Mesothelial cell of epicardium (in vitro differentiated cells): ENCODE results near the gene ADGRL3. TPM values are rescaled to one million over a fixed set of nuclear protein-coding genes. Genes with fewer than 3 reads are reported as not detected.

Source experiments
- DNase-seq, 2 experiments: peaks; one replicate each; pipeline ENCODE4 v3.0.0; 2021; ENCODE audit warnings: low spot score in 2 of 2; ENCODE audit not compliant: unreplicated experiment in 2 of 2
- H3K27ac Mint-ChIP-seq: 2 replicates; pipeline ENCODE4 v1.8.0; 2021; ENCODE audit warnings: mixed read lengths
- H3K27me3 Mint-ChIP-seq: 2 replicates; pipeline ENCODE4 v1.8.0; 2021; ENCODE audit warnings: low read depth, mixed read lengths
- H3K36me3 Mint-ChIP-seq: 2 replicates; pipeline ENCODE4 v1.8.0; 2021; ENCODE audit warnings: mixed read lengths
- H3K4me1 Mint-ChIP-seq: 2 replicates; pipeline ENCODE4 v1.8.0; 2021; ENCODE audit warnings: mixed read lengths
- H3K4me3 Mint-ChIP-seq: 2 replicates; pipeline ENCODE4 v1.8.0; 2021; ENCODE audit warnings: mild to moderate bottlenecking, moderate library complexity, mixed read lengths
- H3K9me3 Mint-ChIP-seq: 2 replicates; pipeline ENCODE4 v1.8.0; 2021; ENCODE audit warnings: mixed read lengths
- CTCF ChIP-seq: fragments of 200-600 bp; sonication (generic); IDR thresholded peaks from one replicate; pipeline ENCODE4 v1.5.0; 2021; ENCODE audit warnings: antibody characterized with exemption; ENCODE audit not compliant: unreplicated experiment
- total RNA-seq: library from RNA; stranded (reverse); gene quantifications from 3 replicates; pipeline ENCODE4 v1.2.1, GENCODE V29; 2021

The ADGRL3 gene
- total RNA-seq, 1 donor from 2014 or later = 68.3 TPM

GRCh38 chr4:61473306-61473705 lies 273.2 kb downstream of the ADGRL3 start:
- H3K4me1 Mint-ChIP-seq = peaks cover 39% of the 10 kb centered on the region
- peaks cover 2% of the 10 kb centered on the region for H3K36me3 Mint-ChIP-seq
- H3K27me3 Mint-ChIP-seq = no peaks in the 10 kb centered on the region
- peaks cover 7% of the 10 kb centered on the region for H3K9me3 Mint-ChIP-seq
- TF ChIP-seq CTCF = no peak
- H3K27ac Mint-ChIP-seq = no peak overlapping the region
- no peak overlapping the region for H3K4me3 Mint-ChIP-seq
- no peak for DNase-seq

GRCh38 chr4:61478340-61478739 lies 278.2 kb downstream of the ADGRL3 start:
- Mint-ChIP-seq H3K4me1 (peaks cover 39% of the 10 kb centered on the region), H3K27me3 (no peaks in the 10 kb centered on the region), H3K9me3 (no peaks in the 10 kb centered on the region), H3K27ac (no peak overlapping the region), H3K36me3 (no peaks in the 10 kb centered on the region), H3K4me3 (no peak overlapping the region)
- no peak for TF ChIP-seq CTCF
- DNase-seq = no peak

- peaks cover 3% of the 10 kb centered on the region for H3K9me3 Mint-ChIP-seq
- TF ChIP-seq CTCF = no peak
- no peaks in the 10 kb centered on the region for H3K36me3 Mint-ChIP-seq
- H3K27ac Mint-ChIP-seq = no peak overlapping the region
- peaks cover 11% of the 10 kb centered on the region for H3K4me1 Mint-ChIP-seq
- DNase-seq = no peak
- H3K4me3 Mint-ChIP-seq = no peak overlapping the region
- no peaks in the 10 kb centered on the region for H3K27me3 Mint-ChIP-seq
Measured at GRCh38 chr4:61485056-61485455, 284.9 kb downstream of the ADGRL3 start.

- Mint-ChIP-seq H3K9me3 (peaks cover 3% of the 10 kb centered on the region), H3K27me3 (no peaks in the 10 kb centered on the region), H3K4me1 (peaks cover 4% of the 10 kb centered on the region), H3K4me3 (no peak overlapping the region), H3K36me3 (no peaks in the 10 kb centered on the region), H3K27ac (no peak overlapping the region)
- DNase-seq = no peak
- TF ChIP-seq CTCF = no peak
Measured at GRCh38 chr4:61489927-61490326, 289.8 kb downstream of the ADGRL3 start.

GRCh38 chr4:61493041-61493440 lies 292.9 kb downstream of the ADGRL3 start:
- TF ChIP-seq CTCF = no peak
- Mint-ChIP-seq H3K9me3 (no peaks in the 10 kb centered on the region), H3K4me3 (no peak overlapping the region), H3K4me1 (no peaks in the 10 kb centered on the region), H3K36me3 (peaks cover 5% of the 10 kb centered on the region), H3K27me3 (no peaks in the 10 kb centered on the region), H3K27ac (no peak overlapping the region)
- no peak for DNase-seq

- Mint-ChIP-seq H3K4me3 (no peak overlapping the region), H3K27ac (no peak overlapping the region)
Measured at GRCh38 chr4:61493470-61493869, 293.3 kb downstream of the ADGRL3 start.

More at GRCh38 chr4:61493470-61493869, 293.3 kb downstream of the ADGRL3 start:
- Mint-ChIP-seq H3K9me3 (no peaks in the 10 kb centered on the region), H3K4me1 (no peaks in the 10 kb centered on the region), H3K27me3 (no peaks in the 10 kb centered on the region), H3K36me3 (peaks cover 6% of the 10 kb centered on the region)
- DNase-seq = no peak
- no peak for TF ChIP-seq CTCF
